Adrenal gland (tissue), 5 donors: ENCODE measurements around the gene BRD8.

Source experiments
- CTCF ChIP-seq, 6 experiments: fragments of 450-650 bp in 4 of 6; fragments of 200-600 bp in 2 of 6; sonication (generic) in 1 of 6; IDR thresholded peaks; 1 replicate in 5 of 6; 2 replicates in 1 of 6; pipeline versions ENCODE4 v1.5.1 to v1.8.0; 2016 to 2021; ENCODE audit warnings: antibody characterized with exemption in 6 of 6, mild to moderate bottlenecking in 2 of 6, moderate library complexity in 1 of 6
- POLR2A ChIP-seq, 2 donors: fragments of 450-650 bp; IDR thresholded peaks; one replicate each; pipeline ENCODE4 v1.6.1; 2017; ENCODE audit warnings: antibody characterized with exemption in 2 of 2, mild to moderate bottlenecking in 2 of 2, moderate library complexity in 1 of 2
- donor health status: DM: no; HTN: no; CAD: no.

GRCh38 chr5:138159666-138160065 lies 18.8 kb downstream of the BRD8 start:
- TF ChIP-seq CTCF (IDR thresholded peaks at IDR 0.05) (no peak), POLR2A (IDR thresholded peaks at IDR 0.05) (no peak)
